NCI-H526 (cell line): ENCODE data around the gene STARD8.
"Not testable (repeated sequence)": the region's sequence is repeated elsewhere in the genome, so short reads cannot be mapped to it uniquely, and the experiment has no call there.

Experiments
- DNase-seq, 2 experiments: peaks; one replicate each; lab custom pipeline; 2025; lab: John Stamatoyannopoulos, UW

Gene STARD8

GRCh38 chrX:68659786-68660185, 12.3 kb downstream of the STARD8 start:
- no peak for DNase-seq

GRCh38 chrX:68660746-68661145, 13.3 kb downstream of the STARD8 start:
- DNase-seq = no peak

GRCh38 chrX:68665502-68665901, 18.0 kb downstream of the STARD8 start:
- no peak for DNase-seq

- DNase-seq = no peak
Observed at GRCh38 chrX:68666580-68666979, 19.1 kb downstream of the STARD8 start.

GRCh38 chrX:68669094-68669860, 21.8 kb downstream of the STARD8 start:
- DNase-seq = no peak

- no peak for DNase-seq
Observed at GRCh38 chrX:68669871-68670270, 22.4 kb downstream of the STARD8 start.

- DNase-seq = no peak
Observed at GRCh38 chrX:68671221-68671620, 23.8 kb downstream of the STARD8 start.

GRCh38 chrX:68672581-68673318, 25.3 kb downstream of the STARD8 start:
- DNase-seq = no peak

GRCh38 chrX:68675571-68675970, 28.1 kb downstream of the STARD8 start:
- DNase-seq = no peak

- DNase-seq = no peak
Observed at GRCh38 chrX:68676335-68676734, 28.9 kb downstream of the STARD8 start.

- no peak for DNase-seq
Observed at GRCh38 chrX:68677998-68678397, 30.5 kb downstream of the STARD8 start.

- DNase-seq = no peak
Observed at GRCh38 chrX:68681443-68681941, 34.0 kb downstream of the STARD8 start.

- no peak for DNase-seq
Observed at GRCh38 chrX:68682790-68683189, 35.3 kb downstream of the STARD8 start.

- no peak for DNase-seq
Observed at GRCh38 chrX:68683580-68683979, 36.1 kb downstream of the STARD8 start.

- no peak for DNase-seq
Observed at GRCh38 chrX:68684291-68684918, 36.9 kb downstream of the STARD8 start.

- peak; percentile 0 to 11 for DNase-seq
Observed at GRCh38 chrX:68684919-68685304, 37.4 kb downstream of the STARD8 start.

- no peak for DNase-seq
Observed at GRCh38 chrX:68685685-68686084, 38.2 kb downstream of the STARD8 start.

- peak; percentile 19 to 48 for DNase-seq
Observed at GRCh38 chrX:68686097-68686977, 38.9 kb downstream of the STARD8 start.

- DNase-seq = not testable (repeated sequence)
Observed at GRCh38 chrX:68688931-68689330, 41.5 kb downstream of the STARD8 start.

GRCh38 chrX:68690936-68691501, 43.6 kb downstream of the STARD8 start:
- DNase-seq = no peak

GRCh38 chrX:68691921-68692320, 44.5 kb downstream of the STARD8 start:
- no peak for DNase-seq
